Measurements from ENCODE around the gene SDR42E2. TPM values are rescaled to one million over a fixed set of nuclear protein-coding genes. Genes with fewer than 3 reads are reported as not detected.

Gene SDR42E2
- total and polyA plus RNA-seq, 2 of the 8 experiments (the other 6 are each of a cell fraction or from before 2014, with no cell fraction given), result 0.08 TPM; not detected in 1

DNA sequence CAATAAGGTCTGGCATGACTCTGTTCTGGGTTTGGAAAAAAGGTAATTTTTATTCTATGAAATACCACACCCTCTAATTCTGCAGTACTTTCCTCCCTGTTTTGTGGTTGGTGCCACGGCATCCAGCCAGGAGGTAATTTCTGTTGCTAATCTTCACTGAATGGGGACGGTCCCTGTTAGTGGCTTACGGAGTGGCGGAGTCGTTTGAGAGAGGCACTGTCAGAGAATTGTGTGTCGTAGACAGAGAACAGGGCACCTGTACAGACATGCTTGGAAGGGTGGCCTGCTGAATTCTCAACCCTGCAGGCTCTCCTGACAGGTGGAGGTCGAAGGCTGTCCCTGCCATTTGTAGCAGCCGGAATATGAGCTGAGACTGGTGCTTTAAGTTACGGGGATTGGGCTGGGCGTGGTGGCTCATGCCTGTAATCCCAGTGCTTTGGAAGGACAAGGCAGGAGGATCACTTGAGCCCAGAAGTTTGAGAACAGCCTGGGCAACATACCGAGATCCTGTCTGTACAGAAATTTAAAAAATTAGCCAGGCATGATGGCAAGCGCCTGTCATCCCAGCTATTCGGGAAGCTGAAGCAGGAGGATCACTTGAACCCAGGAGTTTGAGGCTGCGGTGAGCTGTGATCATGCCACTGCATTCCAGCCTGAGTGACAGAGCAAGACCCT lies 77.0 kb downstream of the SDR42E2 start (continued):
- no peak for TF ChIP-seq TAF7 (optimal IDR thresholded peaks at IDR 0.05; ENCODE audit: borderline replicate concordance, low read depth, low read length)
- no peak for TF ChIP-seq EGR1 (IDR thresholded peaks at IDR 0.05; ENCODE audit: borderline replicate concordance, low read depth, low read length)
- TF ChIP-seq KDM4A (IDR thresholded peaks at IDR 0.05; ENCODE audit: low read depth, low read length, severe bottlenecking), result no peak
- TF ChIP-seq SRF (IDR thresholded peaks at IDR 0.05; ENCODE audit: low read depth, low read length), result no peak
